Measurements from ENCODE around the gene USPL1.

GRCh38 chr13:30581582-30581981, 36.1 kb upstream of the USPL1 start:
- TF ChIP-seq, protein P1, sequence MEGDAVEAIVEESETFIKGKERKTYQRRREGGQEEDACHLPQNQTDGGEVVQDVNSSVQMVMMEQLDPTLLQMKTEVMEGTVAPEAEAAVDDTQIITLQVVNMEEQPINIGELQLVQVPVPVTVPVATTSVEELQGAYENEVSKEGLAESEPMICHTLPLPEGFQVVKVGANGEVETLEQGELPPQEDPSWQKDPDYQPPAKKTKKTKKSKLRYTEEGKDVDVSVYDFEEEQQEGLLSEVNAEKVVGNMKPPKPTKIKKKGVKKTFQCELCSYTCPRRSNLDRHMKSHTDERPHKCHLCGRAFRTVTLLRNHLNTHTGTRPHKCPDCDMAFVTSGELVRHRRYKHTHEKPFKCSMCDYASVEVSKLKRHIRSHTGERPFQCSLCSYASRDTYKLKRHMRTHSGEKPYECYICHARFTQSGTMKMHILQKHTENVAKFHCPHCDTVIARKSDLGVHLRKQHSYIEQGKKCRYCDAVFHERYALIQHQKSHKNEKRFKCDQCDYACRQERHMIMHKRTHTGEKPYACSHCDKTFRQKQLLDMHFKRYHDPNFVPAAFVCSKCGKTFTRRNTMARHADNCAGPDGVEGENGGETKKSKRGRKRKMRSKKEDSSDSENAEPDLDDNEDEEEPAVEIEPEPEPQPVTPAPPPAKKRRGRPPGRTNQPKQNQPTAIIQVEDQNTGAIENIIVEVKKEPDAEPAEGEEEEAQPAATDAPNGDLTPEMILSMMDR (optimal IDR thresholded peaks at IDR 0.05 in 1 of 3, IDR thresholded peaks at IDR 0.05 in 1 of 3, conservative IDR thresholded peaks at IDR 0.05 in 1 of 3; ENCODE audit: extremely low read depth in 1 of 3, insufficient read depth in 2 of 3, low read length in 3 of 3) = peak in 2 of 3 experiments; percentile 31 to 44
- no peak for TF ChIP-seq EZH2 (IDR thresholded peaks at IDR 0.05; ENCODE audit: low read length)

All from keratinocyte (primary cell).